ENCODE data around the gene TMBIM6. TPM values are rescaled to one million over a fixed set of nuclear protein-coding genes. Genes with fewer than 3 reads are reported as not detected.

Gene TMBIM6
- polyA plus RNA-seq (2011; rRNA removed), result 1,088 and 1,255 TPM in 2 replicates
- polyA plus RNA-seq (2012; cell fraction: cytosol; rRNA removed), result 277 and 358 TPM in 2 replicates
- polyA plus RNA-seq (2012; cell fraction: nucleus; rRNA removed), result 227 and 596 TPM in 2 replicates
- polyA plus RNA-seq (2017; fragmentation: RNase III; extraction: RNeasy Plus Mini Kit Qiagen cat#74134 plus additional on column Dnase treatment), result 302 to 341 TPM (median 331 TPM) in 3 replicates
- polyA minus RNA-seq (2011; rRNA and poly(A)+ RNA removed), result 371 and 381 TPM in 2 replicates

- Histone ChIP-seq H3K27ac (peak within 1 kb of the TSS; percentile 71 to 92), H3K4me2 (peak within 1 kb of the TSS; percentile 86), H3K4me1 (peaks cover 18% of the 10 kb centered on the region), H3K4me3 (peak within 1 kb of the TSS; percentile 67), H3K9me3 (no peaks in the 10 kb centered on the region)
- peak; percentile 98 for ATAC-seq
- peak; percentile 97 for FAIRE-seq
- ChIA-PET CTCF (interaction anchor here (0.6 to 2.6 kb wide), 54 partner anchors 9 to 342 kb away, joined by 3 to 27 read pairs (median 5); partner anchors contain the start of gene PRPF40B), POLR2A (interaction anchor here (0.5 to 1.7 kb wide), 62 partner anchors 9 to 1024 kb away, joined by 3 to 30 read pairs (median 4); partner anchors contain the start of genes BCDIN3D, COX14, FMNL3 and LMBR1L)
- 5% methylated on average over 47 of the region's 50 CpGs for WGBS (ENCODE audit: missing lambda C conversion rate)
- peak; percentile 97 to 100 for DNase-seq (ENCODE audit: low read depth in 1 of 2, low spot score in 1 of 2)
- no peak for TF ChIP-seq ZC3H11A (IDR thresholded peaks at IDR 0.05)
- no peak for TF ChIP-seq KDM5A (IDR thresholded peaks at IDR 0.05)
- no peak for TF ChIP-seq SREBF2 (IDR thresholded peaks at IDR 0.05)
- no peak for TF ChIP-seq ELK1 (IDR thresholded peaks at IDR 0.05; ENCODE audit: low read depth, low read length)
- TF ChIP-seq E2F6 (IDR thresholded peaks at IDR 0.05; ENCODE audit: borderline replicate concordance, low read depth), result peak; percentile 40; the same call in 1 of the 2 replicates
- peak; percentile 17; the same call in 1 of the 3 replicates for TF ChIP-seq SMC3 (IDR thresholded peaks at IDR 0.05)
- TF ChIP-seq RFX5 (IDR thresholded peaks at IDR 0.05), result no peak
- TF ChIP-seq RAD21 (conservative IDR thresholded peaks at IDR 0.05 in 1 of 2, IDR thresholded peaks at IDR 0.05 in 1 of 2), result peak; percentile 42 to 62; a peak in 4 of 5 replicates
- TF ChIP-seq FOSB (CRISPR knock-in tag; IDR thresholded peaks at IDR 0.05), result no peak
- TF ChIP-seq HES2 (IDR thresholded peaks at IDR 0.05), result no peak
- TF ChIP-seq GATA3 (IDR thresholded peaks at IDR 0.05; ENCODE audit: borderline replicate concordance), result peak; percentile 48; the same call in 1 of the 2 replicates
- TF ChIP-seq HEYL (CRISPR knock-in tag; IDR thresholded peaks at IDR 0.05), result no peak
- TF ChIP-seq NFE2L2 (conservative IDR thresholded peaks at IDR 0.05; ENCODE audit: low read length), result no peak
- TF ChIP-seq RCOR1 (IDR thresholded peaks at IDR 0.05; ENCODE audit: low read depth, low read length), result no peak
- peak; percentile 40; the same call in 1 of the 2 replicates for TF ChIP-seq PBX3 (IDR thresholded peaks at IDR 0.05)
- TF ChIP-seq ATOH8 (CRISPR knock-in tag; IDR thresholded peaks at IDR 0.05; ENCODE audit: low read depth), result no peak
- no peak for TF ChIP-seq FOSL2 (IDR thresholded peaks at IDR 0.05)
- no peak for TF ChIP-seq FOSL2 (CRISPR knock-in tag; IDR thresholded peaks at IDR 0.05)
- TF ChIP-seq JUNB (IDR thresholded peaks at IDR 0.05), result no peak
- TF ChIP-seq MYC (IDR thresholded peaks at IDR 0.05; ENCODE audit: borderline replicate concordance, low read length), result no peak
- TF ChIP-seq HMGXB4 (CRISPR knock-in tag; IDR thresholded peaks at IDR 0.05; ENCODE audit: borderline replicate concordance), result peak; percentile 22; the same call in 1 of the 2 replicates
- TF ChIP-seq MAFK (IDR thresholded peaks at IDR 0.05; ENCODE audit: partially characterized antibody), result no peak
- TF ChIP-seq PHF8 (IDR thresholded peaks at IDR 0.05; ENCODE audit: borderline replicate concordance, low read depth), result peak; percentile 98
- TF ChIP-seq CTCF (IDR thresholded peaks at IDR 0.05), result peak; percentile 81
- no peak for TF ChIP-seq CEBPB (IDR thresholded peaks at IDR 0.05)
- TF ChIP-seq USF2 (IDR thresholded peaks at IDR 0.05), result no peak
- no peak for TF ChIP-seq NR3C1 (IDR thresholded peaks at IDR 0.05)
- no peak for TF ChIP-seq ZSCAN20 (CRISPR knock-in tag; IDR thresholded peaks at IDR 0.05)
- TF ChIP-seq RNF2 (IDR thresholded peaks at IDR 0.05; ENCODE audit: borderline replicate concordance, low read depth), result no peak
Observed at GRCh38 chr12:49740930-49741881, at the start of gene TMBIM6. Gene TMBIM6 (plus strand): TSS chr12:49741557. CDS start chr12:49752494, 10,937 bp downstream.

Measured in A549 (cell line).